Astrocyte of the cerebellum (primary cell): ENCODE measurements around the gene TMEM50A.
A peak's percentile ranks its signal among the peaks of the same experiment; 100 is the strongest.
"Not testable (repeated sequence)": the region's sequence is repeated elsewhere in the genome, so short reads cannot be mapped to it uniquely, and the experiment has no call there.

Experiments
- DNase-seq: peaks from one replicate; pipeline ENCODE4 v3.0.0-alpha.2; 2011; ENCODE audit warnings: low read depth
- H3K4me3 ChIP-seq: 2 replicates; pipeline ENCODE4 v1.5.1; 2011; ENCODE audit warnings: mild to moderate bottlenecking, low read depth, low read length, moderate library complexity
- in situ Hi-C: cut with HindIII; loops from 2 replicates; pipeline ENCODE4 v1.10.0; 2017; ENCODE audit warnings: low sequenced_read_pairs
- TF ChIP-seq, protein P1 (sequence below): IDR thresholded peaks from 2 replicates; pipeline ENCODE4 v1.5.1; 2012; ENCODE audit warnings: low read length, low read depth, moderate library complexity, mild to moderate bottlenecking; ENCODE audit errors: missing control alignments

TMEM50A gene

DNA sequence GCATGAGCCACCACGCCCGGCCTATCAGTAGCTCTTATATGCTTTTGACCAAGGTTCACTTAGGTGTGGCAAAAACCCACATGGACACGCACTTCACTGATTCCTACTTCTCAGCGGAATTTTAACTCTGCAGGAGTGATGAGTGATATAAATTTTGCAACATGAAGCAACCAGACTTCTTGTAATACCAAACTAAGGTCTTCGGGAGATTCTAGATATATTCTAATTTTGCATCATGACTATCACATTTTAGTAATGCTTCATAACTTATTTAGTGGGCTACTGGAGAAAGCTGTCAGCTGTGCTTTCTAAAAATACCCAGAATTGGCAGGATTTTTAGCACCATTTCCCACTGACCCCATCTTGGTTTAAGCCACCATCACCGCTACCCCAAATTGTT is 54.7 kb downstream of the TMEM50A start:
- TF ChIP-seq, protein P1, sequence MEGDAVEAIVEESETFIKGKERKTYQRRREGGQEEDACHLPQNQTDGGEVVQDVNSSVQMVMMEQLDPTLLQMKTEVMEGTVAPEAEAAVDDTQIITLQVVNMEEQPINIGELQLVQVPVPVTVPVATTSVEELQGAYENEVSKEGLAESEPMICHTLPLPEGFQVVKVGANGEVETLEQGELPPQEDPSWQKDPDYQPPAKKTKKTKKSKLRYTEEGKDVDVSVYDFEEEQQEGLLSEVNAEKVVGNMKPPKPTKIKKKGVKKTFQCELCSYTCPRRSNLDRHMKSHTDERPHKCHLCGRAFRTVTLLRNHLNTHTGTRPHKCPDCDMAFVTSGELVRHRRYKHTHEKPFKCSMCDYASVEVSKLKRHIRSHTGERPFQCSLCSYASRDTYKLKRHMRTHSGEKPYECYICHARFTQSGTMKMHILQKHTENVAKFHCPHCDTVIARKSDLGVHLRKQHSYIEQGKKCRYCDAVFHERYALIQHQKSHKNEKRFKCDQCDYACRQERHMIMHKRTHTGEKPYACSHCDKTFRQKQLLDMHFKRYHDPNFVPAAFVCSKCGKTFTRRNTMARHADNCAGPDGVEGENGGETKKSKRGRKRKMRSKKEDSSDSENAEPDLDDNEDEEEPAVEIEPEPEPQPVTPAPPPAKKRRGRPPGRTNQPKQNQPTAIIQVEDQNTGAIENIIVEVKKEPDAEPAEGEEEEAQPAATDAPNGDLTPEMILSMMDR: no peak
- H3K4me3 ChIP-seq: no peak overlapping the region
- in situ Hi-C loops: no loop called here
- DNase-seq: no peak

DNA sequence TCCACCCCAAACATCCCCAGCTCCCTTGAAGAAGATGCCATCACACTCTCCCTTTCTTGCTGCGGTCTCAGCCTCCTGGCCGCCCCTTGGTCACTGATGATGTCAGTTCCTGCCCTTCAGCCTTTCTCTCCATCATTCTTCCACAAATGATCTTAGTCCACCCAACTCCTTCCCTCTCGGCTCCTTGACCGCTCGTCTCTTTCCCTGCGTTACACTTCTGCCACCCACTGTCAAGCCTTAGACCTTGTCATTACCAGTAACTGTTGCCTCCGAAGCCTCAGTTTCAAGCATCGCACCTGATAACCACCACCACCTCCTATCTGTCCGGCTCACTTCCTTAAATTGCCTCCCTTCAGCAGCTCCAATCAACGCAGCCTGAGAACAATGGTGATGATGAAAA is 59.4 kb downstream of the TMEM50A start:
- DNase-seq, H3K4me3 ChIP-seq, in situ Hi-C loops: not testable (repeated sequence)

DNA sequence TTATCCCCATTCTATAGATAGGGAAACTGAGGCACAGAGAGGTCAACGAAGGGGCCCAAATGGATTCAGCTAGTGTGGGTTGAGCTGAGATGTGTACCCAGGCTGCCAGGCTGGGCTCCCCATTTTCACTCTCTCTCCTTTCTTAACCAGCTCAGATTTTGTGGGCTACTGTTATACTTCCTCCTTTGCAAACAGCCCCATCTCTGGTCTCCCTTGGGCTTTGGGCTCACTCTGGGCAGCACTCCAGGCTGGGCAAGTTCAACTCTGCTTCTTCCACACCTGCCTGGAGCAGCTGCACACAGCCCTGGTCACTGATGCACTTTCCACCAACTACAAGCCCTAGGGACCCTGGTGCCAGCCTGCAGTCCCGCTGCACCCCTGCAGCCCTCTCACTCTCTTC is 59.9 kb downstream of the TMEM50A start:
- DNase-seq, H3K4me3 ChIP-seq, in situ Hi-C loops: not testable (repeated sequence)

DNA sequence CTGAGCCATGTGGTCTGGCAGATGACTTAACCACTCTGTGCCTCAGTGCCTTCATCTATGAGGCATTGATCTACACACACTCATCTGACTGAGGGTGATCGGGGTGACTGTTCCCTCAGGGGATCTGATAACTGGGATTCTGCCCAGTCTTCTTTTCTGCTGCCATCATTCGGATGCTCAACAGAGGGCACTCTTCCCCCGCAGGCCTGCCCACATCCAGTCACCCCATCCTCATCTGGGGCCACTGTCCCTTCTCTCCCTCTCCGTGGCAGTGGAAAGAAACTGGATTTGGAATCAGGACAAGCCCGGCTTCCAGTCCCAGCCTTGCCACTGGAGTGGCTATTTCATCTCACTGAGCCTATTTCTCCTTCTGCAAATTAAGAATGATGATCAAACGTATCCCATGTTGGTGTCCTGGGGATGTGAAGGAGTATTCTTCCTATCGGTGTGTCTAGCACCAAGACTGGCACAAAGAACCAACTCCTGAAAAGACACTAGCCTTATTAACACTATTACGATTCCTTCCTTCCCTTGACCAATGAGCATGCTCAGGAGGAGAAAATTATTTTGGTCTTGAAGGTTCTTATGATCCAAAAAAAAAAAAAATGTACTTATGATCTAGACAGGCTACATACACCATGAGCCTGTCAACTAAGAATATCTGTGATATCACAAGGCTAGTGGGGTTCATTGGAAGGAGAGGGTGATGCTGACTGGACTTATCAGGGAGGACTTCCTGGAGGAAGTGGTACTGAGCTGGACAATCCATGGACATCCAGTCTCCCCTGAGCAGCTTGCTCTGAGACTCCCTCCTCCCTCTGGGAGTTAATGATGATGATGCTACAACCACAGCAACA is 65.0 kb downstream of the TMEM50A start:
- in situ Hi-C loops, DNase-seq, H3K4me3 ChIP-seq: not testable (repeated sequence)
- TF ChIP-seq, protein P1: peak; percentile 15

DNA sequence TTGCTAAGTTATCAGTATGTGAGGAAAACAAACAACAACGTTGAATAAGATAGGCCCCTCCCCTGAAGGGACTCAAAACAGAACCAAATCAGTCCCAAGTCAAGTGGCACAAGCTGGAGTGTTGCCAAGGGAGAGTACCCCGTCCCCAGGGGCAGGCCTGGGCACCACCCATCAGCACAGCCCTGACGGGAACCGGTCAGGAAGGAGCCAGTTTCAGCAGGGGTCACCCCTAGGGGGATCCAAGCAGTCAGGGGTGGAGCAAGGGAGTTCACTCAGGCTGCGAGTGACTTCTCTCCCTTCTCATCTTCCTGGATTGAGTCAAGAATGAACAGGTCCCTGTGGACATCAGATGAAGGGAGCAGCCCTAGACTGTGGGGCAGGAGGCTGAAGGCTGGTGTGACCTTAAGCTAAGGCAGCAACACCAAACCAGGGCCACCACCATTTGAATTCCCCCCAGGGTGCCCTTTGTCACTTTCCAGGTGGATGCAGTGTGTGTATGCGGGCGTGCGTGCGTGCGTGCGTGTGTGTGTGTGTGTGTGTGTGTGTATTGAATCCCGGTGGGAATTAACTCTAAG is 67.7 kb downstream of the TMEM50A start:
- DNase-seq, H3K4me3 ChIP-seq, in situ Hi-C loops: not testable (repeated sequence)

DNA sequence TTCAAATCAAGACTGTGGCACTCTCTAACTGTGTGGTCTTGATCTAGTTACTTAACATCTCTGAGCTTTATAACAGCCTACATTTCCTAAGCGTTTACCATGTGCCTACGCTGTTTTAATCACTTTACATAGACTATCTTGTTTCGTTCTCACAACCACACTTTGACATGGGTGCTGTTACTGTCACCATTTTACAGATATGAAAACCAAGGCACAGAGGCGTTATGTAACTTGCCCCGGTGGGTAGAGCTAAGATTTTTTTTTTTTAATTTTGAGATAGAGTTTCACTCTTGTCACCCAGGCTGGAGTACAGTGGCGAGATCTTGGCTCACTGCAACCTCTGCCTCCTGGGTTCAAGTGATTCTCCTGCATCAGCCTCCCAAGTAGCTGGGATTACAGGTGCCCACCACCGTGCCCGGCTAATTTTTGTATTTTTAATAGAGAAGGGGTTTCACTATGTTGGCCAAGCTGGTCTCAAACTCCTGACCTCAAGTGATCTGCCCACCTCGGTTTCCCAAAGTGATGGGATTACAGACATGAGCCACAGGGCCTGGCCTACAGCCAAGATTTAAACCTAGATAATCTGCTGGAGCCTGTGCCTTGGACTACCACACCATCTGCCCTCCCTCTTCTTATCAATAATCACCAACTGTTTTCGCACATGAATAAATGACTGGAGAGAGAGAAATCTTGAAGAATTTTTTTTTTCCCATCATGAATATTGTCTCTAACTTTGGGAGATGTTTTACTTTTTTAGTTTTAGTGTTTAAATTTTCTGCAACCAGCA is 71.7 kb downstream of the TMEM50A start:
- DNase-seq, H3K4me3 ChIP-seq, in situ Hi-C loops: not testable (repeated sequence)
